HepG2 (cell line): ENCODE results near the gene IL17RC. TPM values are rescaled to one million over a fixed set of nuclear protein-coding genes. Genes with fewer than 3 reads are reported as not detected.

Source experiments
- ADNP ChIP-seq: sonication (generic); formaldehyde crosslinking; IDR thresholded peaks from 2 replicates; pipeline ENCODE4 v1.4.0; 2020; ENCODE audit warnings: missing genetic modification reagents
- ARNT2 ChIP-seq: sonication (generic); formaldehyde crosslinking; IDR thresholded peaks from 2 replicates; pipeline ENCODE4 v1.8.0; 2022; ENCODE audit warnings: mild to moderate bottlenecking, low read depth, missing genetic modification reagents, moderate library complexity
- BCL6 ChIP-seq: IDR thresholded peaks from 2 replicates; pipeline ENCODE4 v1.6.1; 2016; ENCODE audit warnings: missing genetic modification reagents, missing compliant biosample characterization
- CBX2 ChIP-seq, 2 experiments: fragments of 200-600 bp in 1 of 2; sonication (generic); formaldehyde crosslinking in 1 of 2; IDR thresholded peaks; 2 replicates each; pipeline versions ENCODE4 v1.7.0 to v1.8.1; 2018 to 2022; ENCODE audit warnings: low read depth in 2 of 2, low read length in 1 of 2, mild to moderate bottlenecking in 1 of 2, missing genetic modification reagents in 1 of 2
- ERF ChIP-seq: IDR thresholded peaks from 2 replicates; pipeline ENCODE4 v1.6.1; 2018; ENCODE audit warnings: missing biosample characterization, missing genetic modification reagents
- FOXO1 ChIP-seq: sonication (generic); formaldehyde crosslinking; IDR thresholded peaks from 2 replicates; pipeline ENCODE4 v1.4.0; 2020; ENCODE audit warnings: missing genetic modification reagents
- FUBP1 ChIP-seq: sonication (generic); formaldehyde crosslinking; IDR thresholded peaks from 2 replicates; pipeline ENCODE4 v1.5.1; 2020; ENCODE audit warnings: missing genetic modification reagents, mild to moderate bottlenecking, borderline replicate concordance
- HNRNPLL ChIP-seq: fragments of 200-400 bp; formaldehyde crosslinking; IDR thresholded peaks from 2 replicates; pipeline ENCODE4 v1.6.1; 2017; ENCODE audit warnings: mild to moderate bottlenecking, low read depth, low read length; ENCODE audit not compliant: poor library complexity, severe bottlenecking
- JDP2 ChIP-seq: sonication (generic); formaldehyde crosslinking; IDR thresholded peaks from 2 replicates; pipeline ENCODE4 v1.8.1; 2022; ENCODE audit warnings: missing genetic modification reagents, borderline replicate concordance
- KDM5B ChIP-seq: sonication (generic); formaldehyde crosslinking; IDR thresholded peaks from 2 replicates; pipeline ENCODE4 v1.4.0; 2020; ENCODE audit warnings: missing genetic modification reagents, mild to moderate bottlenecking, borderline replicate concordance
- KMT2B ChIP-seq: IDR thresholded peaks from 2 replicates; pipeline ENCODE4 v1.6.1; 2016; ENCODE audit warnings: missing genetic modification reagents, missing compliant biosample characterization
- PHB2 ChIP-seq: fragments of 450-650 bp; IDR thresholded peaks from 2 replicates; pipeline ENCODE4 v1.6.1; 2018; ENCODE audit not compliant: partially characterized antibody
- SMARCC2 ChIP-seq: fragments of 450-650 bp; IDR thresholded peaks from 2 replicates; pipeline ENCODE4 v1.6.1; 2017; ENCODE audit warnings: antibody characterized with exemption, mild to moderate bottlenecking
- TEAD2 ChIP-seq: sonication (generic); formaldehyde crosslinking; IDR thresholded peaks from 2 replicates; pipeline ENCODE4 v1.9.0; 2021; ENCODE audit warnings: missing genetic modification reagents
- THAP11 ChIP-seq: IDR thresholded peaks from 2 replicates; pipeline ENCODE4 v1.6.1; 2016; ENCODE audit warnings: missing biosample characterization, missing genetic modification reagents
- ZBTB37 ChIP-seq: sonication (generic); formaldehyde crosslinking; IDR thresholded peaks from 2 replicates; pipeline ENCODE4 v1.4.0; 2020; ENCODE audit warnings: mild to moderate bottlenecking, missing genetic modification reagents
- ZEB1 ChIP-seq: IDR thresholded peaks from 2 replicates; pipeline ENCODE4 v1.6.1; 2012; ENCODE audit warnings: mild to moderate bottlenecking, low read depth, inconsistent platforms; ENCODE audit not compliant: insufficient replicate concordance
- ZNF230 ChIP-seq: sonication (generic); formaldehyde crosslinking; IDR thresholded peaks from 2 replicates; pipeline ENCODE4 v1.4.0; 2020; ENCODE audit warnings: mild to moderate bottlenecking, missing genetic modification reagents
- ZNF317 ChIP-seq: sonication (generic); formaldehyde crosslinking; IDR thresholded peaks from 2 replicates; pipeline ENCODE4 v1.5.0; 2020; ENCODE audit warnings: mild to moderate bottlenecking, missing genetic modification reagents
- ZNF577 ChIP-seq: sonication (generic); formaldehyde crosslinking; IDR thresholded peaks from 2 replicates; pipeline ENCODE4 v1.4.0; 2020; ENCODE audit warnings: mild to moderate bottlenecking, low read depth, missing genetic modification reagents, borderline replicate concordance
- ZNF589 ChIP-seq: sonication (generic); formaldehyde crosslinking; conservative IDR thresholded peaks from 2 replicates; pipeline ENCODE4 v1.8.0; 2022; ENCODE audit warnings: mild to moderate bottlenecking, moderate library complexity, missing genetic modification reagents
- ZNF703 ChIP-seq: sonication (generic); formaldehyde crosslinking; IDR thresholded peaks from 2 replicates; pipeline ENCODE4 v1.5.1; 2020; ENCODE audit warnings: missing genetic modification reagents, mild to moderate bottlenecking, moderate library complexity, borderline replicate concordance
- ZNF800 ChIP-seq: sonication (generic); formaldehyde crosslinking; IDR thresholded peaks from 2 replicates; pipeline ENCODE4 v1.4.0; 2020; ENCODE audit warnings: missing genetic modification reagents
- ZNF891 ChIP-seq: sonication (generic); formaldehyde crosslinking; IDR thresholded peaks from 2 replicates; pipeline ENCODE4 v1.5.0; 2020; ENCODE audit warnings: mild to moderate bottlenecking, missing genetic modification reagents
- polyA plus RNA-seq, 8 experiments: library from polyadenylated mRNA; depleted of rRNA in 3 of 8; stranded (reverse) in 7 of 8; unstranded in 1 of 8; fragments of >200 nt; fragmentation: Illumina TruSeq in 4 of 8; extraction: Trizol in 4 of 8; gene quantifications; 2 replicates each; pipeline versions ENCODE4 v1.2.1 to v1.2.3, GENCODE V29; 2011 to 2016; ENCODE audit warnings: low read depth in 4 of 8, missing spikeins in 1 of 8, mixed read lengths in 1 of 8; ENCODE audit not compliant: insufficient read depth in 1 of 8
- total RNA-seq, 5 experiments: library from RNA; depleted of rRNA; stranded (reverse); fragments of >200 nt; fragmentation: Illumina TruSeq; extraction: Trizol; gene quantifications; 2 replicates each; pipeline ENCODE4 v1.2.3, GENCODE V29; 2016; ENCODE audit warnings: low read depth in 1 of 5

The IL17RC gene
- total and polyA plus RNA-seq, 2 of the 13 experiments (the other 11 are each of a cell fraction or from before 2014, with no cell fraction given): 20.7 to 24.0 TPM

GRCh38 chr3:9947025-9947995 lies 30.4 kb downstream of the IL17RC start (continued):
- peak; percentile 60; the same call in 1 of the 2 replicates for TF ChIP-seq ARNT2 (CRISPR knock-in tag)
- peak; percentile 62 for TF ChIP-seq HNRNPLL
- peak; percentile 75 for TF ChIP-seq ZNF230 (CRISPR knock-in tag)
- TF ChIP-seq PHB2: no peak
- TF ChIP-seq THAP11: peak; percentile 36; the same call in 1 of the 2 replicates
- no peak; the same call in 1 of the 2 replicates for TF ChIP-seq ZNF703 (CRISPR knock-in tag)
- TF ChIP-seq FOXO1 (CRISPR knock-in tag): 0 out of 2 replicates have a peak, but pooled peaks have one; percentile 9
- TF ChIP-seq ZEB1: no peak
- TF ChIP-seq SMARCC2: no peak
- peak; percentile 99 for TF ChIP-seq ZNF800 (CRISPR knock-in tag)
- TF ChIP-seq JDP2 (CRISPR knock-in tag): no peak; the same call in 1 of the 2 replicates
- no peak for TF ChIP-seq CBX2 (IDR thresholded peaks at IDR 0.05; ENCODE audit: low read depth, low read length)
- TF ChIP-seq CBX2 (CRISPR knock-in tag; IDR thresholded peaks at IDR 0.05; ENCODE audit: low read depth): no peak; the same call in 1 of the 2 replicates
- TF ChIP-seq ZNF317 (CRISPR knock-in tag): peak; percentile 67; the same call in 1 of the 2 replicates
- TF ChIP-seq ZNF891 (CRISPR knock-in tag): no peak
- TF ChIP-seq BCL6 (CRISPR knock-in tag): no peak
- 0 out of 2 replicates have a peak, but pooled peaks have one; percentile 70 for TF ChIP-seq ADNP (CRISPR knock-in tag)
- TF ChIP-seq ZBTB37 (CRISPR knock-in tag): no peak
- peak; percentile 83 for TF ChIP-seq ERF
- TF ChIP-seq KMT2B (CRISPR knock-in tag): 0 out of 2 replicates have a peak, but pooled peaks have one; percentile 48
- 0 out of 2 replicates have a peak, but pooled peaks have one; percentile 47 for TF ChIP-seq FUBP1
- peak; percentile 86 for TF ChIP-seq KDM5B
- no peak for TF ChIP-seq TEAD2 (CRISPR knock-in tag)
- peak; percentile 85; the same call in 1 of the 2 replicates for TF ChIP-seq ZNF589 (CRISPR knock-in tag)
- no peak for TF ChIP-seq ZNF577 (CRISPR knock-in tag)
